22Rv1 (cell line): ENCODE data around the gene RFESD.

Source experiments
- H3K27ac ChIP-seq: fragments of 450-650 bp; 2 replicates; pipeline ENCODE4 v1.5.1; 2017
- ZFX ChIP-seq: fragments of 450-650 bp; IDR thresholded peaks from 2 replicates; pipeline ENCODE4 v1.6.1; 2017; ENCODE audit warnings: antibody characterized with exemption, borderline replicate concordance
- TF ChIP-seq, protein P1 (sequence below): fragments of 450-650 bp; IDR thresholded peaks from 2 replicates; pipeline ENCODE4 v1.5.1; 2017; ENCODE audit warnings: mild to moderate bottlenecking

The RFESD gene

DNA sequence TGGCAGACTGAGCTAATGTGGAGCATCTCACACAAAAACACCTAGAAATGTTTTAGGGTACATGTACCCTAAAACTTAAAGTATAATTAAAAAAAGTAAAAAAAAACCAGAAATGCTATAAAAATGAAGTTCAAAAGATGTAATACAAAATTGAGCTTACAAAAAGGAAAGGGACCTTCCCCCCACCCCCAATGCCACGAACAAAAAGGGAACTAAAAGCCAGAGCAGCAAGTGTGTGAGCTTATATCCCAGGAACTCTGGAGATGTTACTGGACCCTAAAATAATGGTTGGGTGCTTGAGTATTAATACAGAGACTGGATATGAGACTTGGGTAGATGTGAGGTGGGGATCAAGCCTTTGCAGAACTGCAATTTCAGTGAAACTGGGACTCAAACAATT, 25.2 kb downstream of the RFESD start:
- H3K27ac ChIP-seq: no peak overlapping the region
- TF ChIP-seq, protein P1, sequence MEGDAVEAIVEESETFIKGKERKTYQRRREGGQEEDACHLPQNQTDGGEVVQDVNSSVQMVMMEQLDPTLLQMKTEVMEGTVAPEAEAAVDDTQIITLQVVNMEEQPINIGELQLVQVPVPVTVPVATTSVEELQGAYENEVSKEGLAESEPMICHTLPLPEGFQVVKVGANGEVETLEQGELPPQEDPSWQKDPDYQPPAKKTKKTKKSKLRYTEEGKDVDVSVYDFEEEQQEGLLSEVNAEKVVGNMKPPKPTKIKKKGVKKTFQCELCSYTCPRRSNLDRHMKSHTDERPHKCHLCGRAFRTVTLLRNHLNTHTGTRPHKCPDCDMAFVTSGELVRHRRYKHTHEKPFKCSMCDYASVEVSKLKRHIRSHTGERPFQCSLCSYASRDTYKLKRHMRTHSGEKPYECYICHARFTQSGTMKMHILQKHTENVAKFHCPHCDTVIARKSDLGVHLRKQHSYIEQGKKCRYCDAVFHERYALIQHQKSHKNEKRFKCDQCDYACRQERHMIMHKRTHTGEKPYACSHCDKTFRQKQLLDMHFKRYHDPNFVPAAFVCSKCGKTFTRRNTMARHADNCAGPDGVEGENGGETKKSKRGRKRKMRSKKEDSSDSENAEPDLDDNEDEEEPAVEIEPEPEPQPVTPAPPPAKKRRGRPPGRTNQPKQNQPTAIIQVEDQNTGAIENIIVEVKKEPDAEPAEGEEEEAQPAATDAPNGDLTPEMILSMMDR: no peak
- no peak for TF ChIP-seq ZFX

DNA sequence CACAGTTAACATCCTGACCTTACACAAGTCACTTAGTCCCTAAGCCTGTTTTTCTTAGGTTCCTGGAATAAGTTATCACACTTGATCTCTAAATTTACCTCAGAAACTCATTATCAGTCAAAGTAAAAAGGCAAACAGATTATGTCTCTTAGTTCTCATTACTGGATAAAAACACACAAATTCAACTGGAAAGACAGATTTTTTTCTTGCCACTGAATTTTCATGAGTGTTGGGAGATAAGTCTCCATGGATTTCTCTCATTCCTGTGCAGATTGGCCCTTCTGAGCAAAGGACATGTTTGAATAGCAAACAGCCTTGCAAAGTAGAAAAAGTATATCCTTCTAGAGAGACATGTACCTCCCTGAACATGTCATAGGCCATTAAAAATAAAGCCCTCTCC, 26.1 kb downstream of the RFESD start:
- TF ChIP-seq ZFX: no peak
- no peak overlapping the region for H3K27ac ChIP-seq

DNA sequence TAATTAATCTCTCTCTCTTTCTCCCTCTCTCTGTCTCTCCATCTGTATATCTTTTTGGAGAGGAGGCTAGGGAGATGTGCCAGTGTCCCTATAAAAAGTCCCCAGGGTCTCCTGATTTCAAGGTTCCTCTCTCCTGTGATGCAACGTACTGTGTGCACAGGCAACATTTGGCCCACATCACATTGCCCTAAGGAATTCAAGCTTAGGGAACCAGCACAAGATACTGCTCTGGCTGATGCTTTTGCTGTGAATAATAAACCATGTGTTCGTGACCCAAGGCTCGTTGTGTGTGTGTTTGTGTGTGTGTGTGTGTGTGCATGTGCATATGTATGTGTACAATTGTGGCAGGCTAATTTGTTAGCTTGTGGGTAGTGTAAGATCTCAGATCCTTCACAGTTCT, 26.5 kb downstream of the RFESD start:
- no peak overlapping the region for H3K27ac ChIP-seq
- TF ChIP-seq ZFX: no peak
- TF ChIP-seq, protein P1: no peak

DNA sequence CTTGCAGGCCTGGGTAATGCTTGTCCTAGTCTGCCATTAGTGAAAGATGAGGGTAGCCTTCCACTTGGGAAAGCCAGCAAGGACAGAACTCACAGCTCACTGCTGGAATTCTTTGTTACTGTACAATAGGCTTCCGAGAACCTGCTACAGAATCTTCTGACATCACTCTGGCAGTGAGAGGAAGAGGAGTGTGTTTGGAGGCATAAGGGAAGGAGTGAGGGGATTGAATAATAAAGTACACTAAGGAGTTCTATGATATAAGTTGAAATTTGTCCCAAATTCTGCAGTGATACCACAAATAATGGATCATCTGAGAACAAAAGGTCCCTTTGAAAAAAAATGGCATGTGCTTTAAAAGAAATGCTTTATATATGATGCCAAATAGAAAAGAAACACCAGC, 36.3 kb downstream of the RFESD start, which contains the start of gene SPATA9:
Gene SPATA9, minus strand, starts transcription at position 101 of the 400 bp plus-strand sequence. CDS start 137 bp downstream, outside the sequence.
- no peak within 1 kb of the TSS for H3K27ac ChIP-seq
- TF ChIP-seq, protein P1: no peak
- no peak for TF ChIP-seq ZFX

DNA sequence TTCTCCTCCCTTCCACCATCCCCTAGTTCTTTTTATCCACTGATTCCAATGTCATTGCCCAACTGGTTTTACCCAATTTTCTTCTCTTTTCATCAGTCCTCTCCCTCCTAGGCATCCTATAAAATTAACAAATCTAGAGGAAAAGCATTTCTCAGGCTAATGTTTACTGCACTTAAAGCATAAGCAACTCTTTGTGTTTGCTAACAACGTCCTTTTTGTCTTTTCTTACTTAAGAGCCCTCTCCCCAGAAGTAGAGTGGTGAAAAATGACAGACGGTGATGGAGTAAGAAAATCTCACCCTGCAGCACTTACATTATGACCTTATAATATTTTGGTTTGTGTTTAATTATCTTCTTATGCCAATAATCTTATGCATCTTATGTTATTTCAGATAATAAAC, 37.8 kb downstream of the RFESD start:
- TF ChIP-seq ZFX: no peak
- no peak overlapping the region for H3K27ac ChIP-seq

DNA sequence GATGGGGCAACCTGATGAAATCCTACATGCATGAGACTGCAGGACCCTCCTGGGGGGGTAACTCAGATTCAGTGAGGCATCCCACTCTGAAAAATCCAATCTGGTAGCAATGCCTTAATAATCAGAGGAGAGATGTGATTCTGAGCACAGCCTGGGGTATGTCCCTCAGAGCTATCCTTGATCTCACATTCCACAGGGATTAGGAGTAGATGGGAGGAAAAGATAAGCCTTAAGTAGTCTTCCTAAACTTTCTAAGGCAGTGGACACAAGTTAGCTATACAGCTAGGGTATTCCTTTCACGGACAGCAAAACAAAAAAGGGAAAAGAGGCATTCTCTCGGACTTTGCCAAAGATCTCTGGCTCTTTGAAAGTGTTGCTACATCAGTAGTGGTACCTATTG, 40.1 kb downstream of the RFESD start:
- TF ChIP-seq, protein P1: no peak
- TF ChIP-seq ZFX: no peak
- H3K27ac ChIP-seq: no peak overlapping the region

DNA sequence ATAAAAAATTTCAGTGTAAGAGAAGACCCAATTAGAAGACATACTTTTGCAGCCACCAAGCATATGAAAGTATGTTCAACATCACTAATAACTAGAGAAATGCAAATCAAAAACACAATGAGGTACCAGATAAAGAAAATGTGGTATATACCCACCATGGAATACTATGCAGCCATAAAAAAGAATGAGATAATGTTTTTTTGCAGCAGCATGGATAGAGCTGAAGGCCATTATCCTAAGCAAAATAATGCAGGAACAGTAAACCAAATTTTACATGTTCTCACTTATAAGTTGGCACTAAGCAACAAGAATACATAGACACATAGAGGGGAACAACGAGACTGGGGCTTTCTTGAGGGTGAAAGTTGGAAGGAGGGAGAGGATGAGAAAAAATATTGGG, 43.1 kb downstream of the RFESD start:
- no peak overlapping the region for H3K27ac ChIP-seq
- TF ChIP-seq ZFX: no peak
- TF ChIP-seq, protein P1: no peak

DNA sequence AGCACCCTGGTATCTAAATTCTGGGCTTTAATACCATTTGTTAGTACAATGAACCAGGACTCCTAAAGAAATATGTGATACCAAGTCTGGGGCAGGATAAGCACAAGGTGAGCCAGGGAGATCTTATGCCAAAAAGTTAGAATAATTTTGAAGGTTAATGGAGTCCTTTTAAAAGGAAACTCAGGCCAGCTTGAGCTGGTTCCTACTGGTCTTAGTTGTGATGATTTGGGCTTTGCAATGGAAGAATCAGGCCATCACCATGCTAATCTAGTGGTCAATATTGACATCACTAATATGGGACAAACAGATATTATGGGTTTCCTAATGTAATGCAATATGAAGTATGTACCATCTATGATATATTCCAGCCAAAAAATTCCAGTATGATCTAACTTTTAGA, 43.8 kb downstream of the RFESD start:
- H3K27ac ChIP-seq: no peak overlapping the region

More for the DNA sequence above, 43.8 kb downstream of the RFESD start:
- TF ChIP-seq, protein P1: no peak
- no peak for TF ChIP-seq ZFX
